NCI-H2107 treated with DMSO at 0.1 percent for 48 hours (cell line): Measurements from ENCODE around the gene TPGS2.
"Not testable (repeated sequence)": the region's sequence is repeated elsewhere in the genome, so short reads cannot be mapped to it uniquely, and the experiment has no call there.

Experiments
- DNase-seq: peaks from one replicate; lab custom pipeline; 2025; ENCODE audit not compliant: unreplicated experiment; lab: John Stamatoyannopoulos, UW

The TPGS2 gene

DNA sequence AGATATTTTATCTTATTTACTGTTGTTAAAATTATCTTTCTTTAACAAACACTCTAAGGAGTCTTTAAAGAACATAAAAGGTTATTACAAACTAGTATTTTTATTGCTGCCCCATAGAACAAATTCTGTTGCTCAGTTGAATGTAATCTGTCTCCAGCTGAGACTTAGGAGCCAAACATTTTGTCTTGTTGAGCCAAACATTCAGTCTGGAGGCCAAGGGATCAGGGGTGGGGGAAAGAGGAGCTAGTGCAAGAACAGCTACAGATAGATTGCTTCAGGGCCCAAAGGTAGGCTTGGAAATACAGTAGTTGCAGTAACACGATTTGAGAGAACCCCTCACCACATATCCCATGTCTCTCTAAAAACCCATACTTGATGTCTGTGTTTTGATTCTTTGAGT, 51.2 kb downstream of the TPGS2 start:
- DNase-seq, result no peak

DNA sequence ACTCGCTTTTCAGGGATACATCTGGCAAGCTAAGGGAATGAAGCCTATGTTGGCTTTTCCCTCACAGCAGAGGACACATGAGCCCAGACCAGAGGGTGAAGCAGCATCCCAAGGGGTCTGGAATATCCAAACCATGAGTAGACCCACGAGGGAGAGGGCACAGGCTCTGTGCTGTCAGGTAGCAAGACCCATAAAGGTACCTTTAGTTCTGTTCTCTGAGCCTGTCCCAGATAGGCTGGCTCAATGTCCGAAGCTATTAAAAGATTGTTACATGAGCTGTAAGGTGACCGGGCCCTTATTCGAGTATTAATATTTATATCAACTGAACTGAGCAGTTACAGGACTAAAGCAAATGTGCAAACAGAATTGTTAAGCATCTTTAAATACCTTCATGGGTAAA, 52.2 kb downstream of the TPGS2 start:
- DNase-seq, result no peak

GRCh38 chr18:36775396-36775795, 53.4 kb downstream of the TPGS2 start:
- DNase-seq, result no peak

GRCh38 chr18:36772241-36772723, 56.5 kb downstream of the TPGS2 start:
- DNase-seq, result no peak

GRCh38 chr18:36771245-36771644, 57.6 kb downstream of the TPGS2 start:
- DNase-seq, result no peak

- no peak for DNase-seq
These were observed 58.4 kb downstream of the TPGS2 start for GRCh38 chr18:36770315-36770946.

- no peak for DNase-seq
These were observed 59.0 kb downstream of the TPGS2 start for GRCh38 chr18:36769611-36770314.

DNA sequence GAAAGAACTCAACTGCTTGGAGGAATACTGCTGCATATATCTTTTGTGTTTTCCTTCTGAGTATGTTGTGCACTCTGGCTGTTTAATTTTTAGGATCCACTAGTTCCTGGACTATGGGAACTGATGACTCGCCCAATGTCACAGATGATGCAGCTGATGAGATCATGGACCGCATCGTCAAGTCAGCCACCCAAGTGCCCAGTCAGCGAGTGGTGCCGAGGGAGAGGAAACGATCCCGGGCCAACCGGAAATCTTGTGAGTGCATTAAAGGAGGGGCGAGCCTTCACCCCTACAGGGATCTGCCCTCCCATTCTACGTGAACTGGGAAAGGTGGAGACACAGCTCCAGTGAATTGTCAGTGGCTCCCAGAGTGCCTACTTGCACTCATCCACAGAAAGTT, 59.6 kb downstream of the TPGS2 start:
- DNase-seq, result no peak

DNA sequence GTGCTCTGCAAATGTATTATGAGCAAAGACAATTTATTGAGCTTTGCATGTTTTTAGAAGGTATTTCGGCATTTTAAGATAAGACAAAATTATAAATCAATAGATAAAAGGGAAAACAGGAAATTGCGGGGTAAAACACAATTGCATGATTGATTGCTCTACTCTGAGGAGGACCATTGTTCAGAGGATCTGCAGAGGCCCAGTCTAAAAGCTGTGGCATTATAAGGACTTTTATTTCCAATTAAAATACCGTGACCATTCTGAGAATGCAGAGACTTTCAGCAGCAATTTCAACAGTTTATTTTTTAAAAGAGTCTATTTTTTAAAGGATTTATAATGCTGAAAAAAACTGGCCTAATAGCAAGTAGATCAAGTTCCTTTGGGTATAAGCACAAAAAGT, 62.0 kb downstream of the TPGS2 start:
- no peak for DNase-seq

GRCh38 chr18:36762965-36763364, 65.8 kb downstream of the TPGS2 start:
- DNase-seq, result not testable (repeated sequence)

GRCh38 chr18:36762074-36762473, 66.7 kb downstream of the TPGS2 start:
- no peak for DNase-seq

DNA sequence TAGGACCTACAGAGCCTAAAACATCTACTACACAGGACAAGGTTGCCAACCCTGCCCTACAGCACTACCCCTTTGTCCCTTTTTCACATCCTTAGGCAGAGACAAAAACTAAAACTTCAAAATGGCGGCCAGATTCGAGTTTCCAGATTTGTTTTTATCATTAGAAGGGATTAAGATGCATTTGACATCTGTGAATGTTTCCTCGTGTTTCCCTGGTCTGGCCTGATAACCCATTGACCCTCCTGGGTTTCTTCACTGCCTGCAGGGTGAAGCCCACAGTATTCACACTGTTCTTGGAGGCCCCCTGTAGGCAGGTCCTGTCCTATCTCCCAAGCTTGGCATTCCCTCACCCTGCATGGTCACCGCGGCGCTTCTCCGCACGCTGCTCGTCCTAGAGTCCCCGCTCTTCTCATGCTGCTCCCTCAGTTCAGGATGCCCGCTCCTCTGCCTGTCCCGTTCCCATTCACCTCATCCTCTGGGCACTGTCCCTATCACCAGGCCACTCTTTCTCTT, 67.6 kb downstream of the TPGS2 start:
- DNase-seq, result no peak

GRCh38 chr18:36760598-36760997, 68.2 kb downstream of the TPGS2 start:
- no peak for DNase-seq

DNA sequence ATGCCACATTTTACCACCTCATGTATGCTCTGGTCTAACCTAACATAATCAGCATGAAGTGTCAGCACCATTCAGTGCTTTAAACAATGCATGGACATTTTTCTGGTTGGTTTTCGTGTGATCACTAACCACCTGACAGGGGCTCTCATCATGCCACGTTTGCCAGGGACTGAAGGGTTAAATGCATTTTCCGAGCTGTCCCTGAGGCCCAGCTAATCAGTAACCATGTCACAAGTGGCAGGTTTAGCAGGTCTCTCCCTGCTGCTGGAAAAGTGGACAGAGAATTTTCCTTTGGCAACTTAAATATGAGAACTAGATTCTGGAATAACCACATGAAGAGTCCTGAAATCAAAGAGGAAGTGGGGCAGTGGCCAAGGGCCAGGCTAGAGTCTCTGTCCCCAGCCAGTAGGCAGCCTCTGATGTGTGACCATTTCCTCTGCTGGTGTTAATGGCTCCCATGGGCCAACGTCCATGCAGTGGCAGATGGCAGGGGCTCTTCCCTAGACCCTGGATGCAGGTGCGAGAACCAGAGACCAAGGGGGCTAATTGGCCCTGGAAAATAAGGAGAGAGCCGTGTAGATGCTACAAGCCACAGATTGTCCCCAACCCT, 69.5 kb downstream of the TPGS2 start:
- DNase-seq, result no peak

- no peak for DNase-seq
These were observed 70.2 kb downstream of the TPGS2 start for GRCh38 chr18:36758623-36759022.

DNA sequence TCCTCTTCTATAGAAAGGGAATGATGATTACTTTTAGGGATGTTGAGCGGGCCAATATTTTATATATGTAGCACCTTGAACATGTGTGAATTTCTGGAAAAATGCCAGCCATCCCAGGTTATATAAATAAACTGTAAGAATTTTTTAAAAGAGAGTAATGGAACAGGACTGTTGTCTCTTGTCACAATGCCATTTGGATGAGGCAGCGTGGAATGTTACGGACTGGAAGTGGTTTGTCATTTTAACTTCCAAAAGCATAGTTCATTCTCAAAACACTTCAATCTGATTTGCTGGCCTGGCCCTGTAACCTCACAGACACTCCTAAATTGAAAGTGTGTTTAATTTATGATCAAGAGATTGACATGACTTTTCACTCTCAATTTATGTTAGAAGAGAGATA, 70.8 kb downstream of the TPGS2 start:
- no peak for DNase-seq

- peak; percentile 19 for DNase-seq
These were observed 71.7 kb downstream of the TPGS2 start for GRCh38 chr18:36757081-36757480.

DNA sequence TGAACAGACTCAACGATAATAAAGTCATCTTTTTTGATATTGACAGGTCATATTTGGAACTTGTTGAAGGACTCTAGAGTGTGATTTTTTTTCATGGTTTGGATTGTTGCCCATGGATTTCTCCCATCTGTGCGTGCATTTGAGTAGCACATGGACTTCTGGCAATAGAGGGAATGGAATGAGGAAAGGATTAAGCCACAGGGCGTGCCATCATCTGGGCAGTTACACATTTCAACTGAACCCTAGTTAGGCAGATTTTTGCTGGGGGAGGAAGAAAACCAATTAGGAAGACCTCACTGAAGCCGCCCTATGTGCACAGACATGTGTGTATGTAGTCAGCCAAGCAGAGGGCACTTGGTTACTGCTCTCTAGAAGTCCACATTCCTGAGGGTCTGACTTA, 72.6 kb downstream of the TPGS2 start:
- no peak for DNase-seq

GRCh38 chr18:36752929-36753865, 75.6 kb downstream of the TPGS2 start:
- DNase-seq, result no peak

DNA sequence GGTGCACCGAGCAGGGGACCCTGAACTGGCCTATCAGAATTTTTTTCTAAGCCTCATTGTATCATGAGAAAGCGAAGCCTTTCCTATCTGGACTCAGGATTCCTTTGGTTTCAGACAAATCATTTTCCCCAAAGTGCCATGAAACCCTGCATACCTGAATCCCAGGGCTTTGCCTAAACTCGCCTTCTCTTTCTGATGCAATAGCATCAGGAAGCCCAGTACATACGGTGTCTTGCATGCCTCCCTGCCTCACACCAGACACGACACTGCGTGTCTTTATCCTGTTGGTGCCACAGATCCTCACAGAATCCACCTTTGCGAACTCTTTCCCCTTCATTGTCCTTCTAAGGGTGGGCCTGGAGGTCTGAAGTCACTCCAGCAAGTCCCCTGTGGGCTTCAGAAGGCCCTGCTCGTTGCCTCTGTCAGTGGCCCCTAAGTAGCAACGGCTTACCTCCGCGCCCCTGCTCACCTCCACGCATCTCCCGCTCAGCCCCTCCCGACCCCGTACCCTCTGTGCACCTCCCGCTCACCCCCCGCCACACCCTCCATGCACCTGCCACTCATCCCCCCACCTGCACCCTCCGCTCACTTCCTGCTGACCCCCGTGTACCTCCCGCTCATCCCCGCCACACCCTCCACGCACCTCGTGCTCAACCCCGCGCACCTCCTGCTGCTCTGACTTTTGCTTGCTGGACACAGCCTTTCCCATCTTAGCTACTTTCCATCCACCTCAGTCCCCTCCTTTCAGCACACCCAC, 83.4 kb downstream of the TPGS2 start:
- no peak for DNase-seq
